Activated gamma-delta T cell (primary cell): Measurements from ENCODE around the gene MAST2.
"Not testable (repeated sequence)": the region's sequence is repeated elsewhere in the genome, so short reads cannot be mapped to it uniquely, and the experiment has no call there.

Experiments used
- DNase-seq: peaks from one replicate; lab custom pipeline; 2025; lab: John Stamatoyannopoulos, UW

Gene MAST2

GRCh38 chr1:45894331-45894730 lies 90.9 kb downstream of the MAST2 start:
- no peak for DNase-seq

DNA sequence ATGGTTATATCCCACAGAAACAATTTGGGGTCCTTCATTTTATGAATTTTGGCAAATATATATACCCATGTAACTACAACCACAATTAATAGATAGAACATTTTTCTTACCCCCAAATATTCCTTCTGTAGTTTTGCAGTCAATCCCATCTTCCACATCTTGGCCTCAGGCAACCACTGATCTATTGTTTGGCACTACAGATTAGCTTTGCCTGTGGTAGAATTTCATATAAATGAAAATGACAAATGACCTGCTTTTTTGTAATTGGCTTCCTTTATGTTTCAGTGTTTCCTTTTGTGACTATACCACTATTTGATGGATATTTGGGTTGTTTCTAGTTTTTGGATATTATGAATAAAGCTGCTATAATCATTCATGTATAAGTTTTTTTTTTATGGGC lies 91.5 kb downstream of the MAST2 start:
- DNase-seq: no peak

DNA sequence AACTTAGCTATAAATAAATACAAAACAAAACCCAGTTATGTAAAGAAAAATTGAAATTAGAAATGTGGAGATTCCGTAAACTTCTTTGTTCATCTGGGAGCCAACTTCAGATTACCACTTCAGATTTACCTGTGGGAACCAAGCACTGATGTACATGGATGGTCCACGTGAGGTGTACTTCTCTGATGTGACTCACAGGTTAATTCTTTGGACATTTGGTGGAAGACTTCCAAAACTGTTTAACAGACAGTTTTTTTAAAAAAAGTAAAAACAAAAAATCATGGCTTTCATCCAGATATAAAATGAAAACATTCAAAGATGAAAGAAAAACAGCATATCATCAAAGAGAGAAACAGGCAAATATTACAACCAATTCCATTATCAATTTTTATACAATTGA lies 92.0 kb downstream of the MAST2 start:
- no peak for DNase-seq

- no peak for DNase-seq
Observed at GRCh38 chr1:45906883-45907282, 103.5 kb downstream of the MAST2 start.

DNA sequence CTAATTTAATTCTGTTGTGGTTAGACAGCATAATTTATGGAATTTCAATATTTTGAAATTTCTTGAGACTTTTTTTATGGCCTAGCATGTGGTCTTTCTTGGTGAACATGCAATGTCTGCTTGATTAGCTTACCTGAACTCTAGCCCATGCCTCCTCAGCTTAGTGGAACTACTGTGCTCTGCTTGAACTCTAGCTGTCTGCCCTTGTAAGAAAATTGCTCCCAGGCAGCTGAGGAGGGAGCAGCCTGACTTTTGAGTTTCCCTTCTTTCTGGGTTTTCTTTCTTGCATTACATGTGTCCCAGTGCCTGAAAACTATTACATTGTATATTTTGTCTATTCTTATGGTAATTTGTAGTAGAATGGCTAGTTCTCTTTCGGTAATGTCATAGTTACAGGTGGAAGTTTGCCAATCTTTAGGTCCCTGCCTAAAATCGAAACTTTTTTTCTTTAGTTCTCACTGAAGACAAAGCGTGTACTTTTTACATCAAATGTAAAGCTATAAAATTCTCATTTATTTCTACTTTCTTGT lies 105.3 kb downstream of the MAST2 start:
- no peak for DNase-seq

DNA sequence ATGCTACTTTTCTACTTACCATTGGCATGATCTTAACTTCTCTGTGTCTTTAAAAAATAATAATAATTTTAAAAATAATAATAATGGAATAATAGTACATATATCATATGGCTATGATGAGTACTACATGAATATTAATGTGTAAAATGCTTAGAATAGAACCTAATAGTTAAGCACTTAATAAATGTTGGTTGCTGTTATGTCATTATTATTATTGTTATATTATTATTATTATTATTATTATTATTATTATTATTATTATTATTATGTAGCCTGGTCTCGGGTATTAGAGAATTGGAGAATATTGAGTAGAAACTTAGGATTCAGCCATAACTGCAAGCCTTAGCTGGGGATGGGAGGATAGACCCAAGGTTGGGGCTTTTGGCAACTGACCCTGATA lies 108.2 kb downstream of the MAST2 start:
- DNase-seq: no peak

DNA sequence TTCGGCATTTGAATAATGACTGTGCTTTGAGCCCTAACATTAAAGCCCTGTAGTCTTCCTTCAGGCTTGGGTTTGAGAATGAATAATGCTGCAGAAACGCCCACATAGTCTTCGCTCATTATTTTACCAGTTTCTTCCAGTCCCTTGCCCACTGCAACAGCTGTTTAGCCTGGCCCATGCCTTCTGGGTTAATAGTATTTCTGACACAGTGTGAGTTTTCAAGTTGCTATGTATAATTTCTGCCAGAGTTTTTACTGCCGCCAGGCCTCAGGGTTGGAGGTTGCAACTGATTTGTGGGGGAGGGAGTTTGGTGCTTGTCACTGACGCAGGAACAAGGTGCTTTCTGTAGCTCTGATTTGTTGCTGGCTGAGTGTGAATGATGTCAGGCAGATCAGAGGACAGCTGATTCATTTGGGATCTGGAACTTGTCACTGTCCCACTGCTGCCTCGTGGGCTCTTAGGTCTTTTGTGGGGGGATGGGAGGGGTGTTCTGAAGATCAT lies 109.8 kb downstream of the MAST2 start:
- no peak for DNase-seq

DNA sequence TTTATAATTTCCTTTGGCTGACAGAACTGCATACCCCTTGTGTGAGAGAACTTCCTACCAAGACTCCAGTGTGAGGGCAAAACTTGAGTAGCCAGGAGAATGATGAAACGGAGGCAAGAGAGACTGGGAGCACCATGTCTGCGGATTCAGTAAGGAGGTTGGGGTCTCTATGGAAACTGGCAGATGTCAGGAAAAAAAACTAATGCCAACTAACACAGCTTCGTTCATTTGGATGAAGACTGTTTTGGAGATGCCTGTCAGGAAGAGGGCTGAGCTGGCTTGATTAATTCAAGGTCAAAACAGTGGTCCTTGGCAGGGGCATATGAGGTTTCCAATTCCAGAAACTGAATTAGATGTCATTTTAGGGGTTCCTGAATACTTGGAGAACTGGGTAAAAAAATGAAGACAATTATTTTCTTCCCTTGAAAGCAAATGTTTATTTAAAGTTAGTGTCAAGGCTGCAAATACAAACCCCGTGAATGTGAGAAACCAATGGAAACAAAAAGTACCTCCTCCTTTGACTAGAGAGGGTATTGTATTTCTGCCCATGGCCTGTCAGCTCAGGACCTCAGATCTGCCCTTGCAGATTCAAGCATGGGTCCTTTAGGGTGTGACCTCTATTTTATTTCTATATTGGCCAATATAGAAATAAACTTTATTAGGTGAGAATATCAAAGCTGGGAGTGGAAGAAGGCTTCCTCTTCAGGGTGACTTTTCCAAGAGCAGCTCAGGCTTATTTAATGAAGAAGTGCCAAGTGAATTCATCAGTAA lies 110.5 kb downstream of the MAST2 start:
- no peak for DNase-seq

- no peak for DNase-seq
Observed at GRCh38 chr1:45914836-45915235, 111.4 kb downstream of the MAST2 start.

DNA sequence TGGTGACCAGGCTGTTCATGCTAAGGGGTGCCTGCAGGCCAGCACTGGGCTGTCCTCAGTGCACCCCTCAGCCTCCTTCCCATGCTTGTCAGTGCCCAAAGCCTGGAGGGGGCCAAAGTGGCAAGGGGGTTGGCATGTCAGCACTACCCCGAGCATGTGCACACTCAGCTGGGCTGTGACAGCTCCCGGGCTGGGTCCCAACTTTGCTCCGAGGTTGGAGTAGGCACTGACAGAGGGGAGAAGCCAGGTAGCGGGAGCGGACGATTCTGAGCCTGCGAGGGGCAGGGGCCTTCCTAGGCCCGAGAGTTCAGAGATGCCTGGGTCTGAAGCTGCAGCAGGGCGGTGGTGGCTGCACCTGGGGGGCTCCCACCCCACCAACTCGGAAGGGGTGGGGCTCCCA lies 119.0 kb downstream of the MAST2 start:
- DNase-seq: no peak

DNA sequence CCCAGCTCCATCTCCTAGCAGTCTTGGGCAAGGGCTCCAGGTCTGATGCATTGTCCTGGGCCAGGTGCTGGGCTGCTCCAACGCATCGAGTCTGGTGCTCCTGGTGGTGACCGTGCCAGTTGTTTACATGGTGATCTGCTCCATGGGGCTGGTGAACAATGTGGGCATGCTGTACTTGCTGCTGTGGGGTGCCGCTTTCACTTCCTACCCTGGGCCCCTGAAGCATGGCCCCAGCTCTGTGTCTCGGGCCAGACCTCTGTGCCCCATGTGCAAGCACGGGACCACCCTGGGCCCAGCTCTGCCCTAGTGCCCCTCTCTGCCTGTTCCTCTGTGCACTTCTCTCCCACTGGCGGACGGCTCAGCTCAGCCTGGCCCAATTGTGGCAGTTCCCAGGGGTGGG lies 119.4 kb downstream of the MAST2 start:
- no peak for DNase-seq

DNA sequence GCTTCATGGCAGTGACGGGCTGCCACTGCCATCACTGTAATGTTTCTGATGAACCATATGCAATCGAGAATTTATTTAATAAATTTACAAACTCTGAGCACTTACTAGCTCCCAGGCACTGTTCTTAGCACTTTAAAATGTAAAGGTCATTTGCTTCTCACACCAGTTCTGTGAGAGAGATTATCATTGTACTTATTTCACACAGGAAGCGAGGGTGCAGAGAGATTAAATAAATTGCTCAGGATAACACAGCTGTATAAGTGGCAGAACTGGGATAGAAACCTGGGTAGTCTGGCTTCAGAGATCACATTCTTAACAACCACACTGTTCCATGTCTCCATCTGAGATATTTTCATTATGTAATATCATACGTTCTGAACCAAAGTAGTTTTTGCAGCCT lies 119.9 kb downstream of the MAST2 start:
- DNase-seq: no peak

GRCh38 chr1:45924736-45925135 lies 121.3 kb downstream of the MAST2 start:
- no peak for DNase-seq

DNA sequence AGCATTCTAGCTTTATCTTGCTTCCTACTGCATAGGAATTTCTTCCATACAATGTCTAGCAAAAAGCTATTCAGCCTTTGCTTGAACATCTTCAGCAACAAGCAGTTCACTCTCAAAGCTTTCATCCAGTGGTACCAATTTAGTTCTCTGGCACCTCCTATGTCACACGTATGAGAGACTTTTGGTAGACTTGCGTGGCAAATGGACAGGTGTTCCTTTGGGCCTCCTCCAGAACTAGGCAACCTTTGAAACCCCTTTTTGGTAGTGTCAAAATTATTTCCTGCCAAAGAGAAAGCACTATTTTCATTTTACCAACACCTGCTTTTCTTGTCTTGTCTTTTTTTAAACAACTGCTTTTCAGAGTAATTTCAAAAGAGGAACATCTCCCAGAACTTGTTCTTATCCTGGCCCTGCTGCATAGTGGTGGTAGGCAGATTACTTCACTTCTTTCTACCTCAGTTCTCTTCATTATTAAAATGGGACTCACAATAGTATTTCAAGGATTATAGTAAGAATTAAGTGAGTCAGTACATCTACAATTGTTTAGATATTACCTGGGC lies 122.4 kb downstream of the MAST2 start:
- no peak for DNase-seq

DNA sequence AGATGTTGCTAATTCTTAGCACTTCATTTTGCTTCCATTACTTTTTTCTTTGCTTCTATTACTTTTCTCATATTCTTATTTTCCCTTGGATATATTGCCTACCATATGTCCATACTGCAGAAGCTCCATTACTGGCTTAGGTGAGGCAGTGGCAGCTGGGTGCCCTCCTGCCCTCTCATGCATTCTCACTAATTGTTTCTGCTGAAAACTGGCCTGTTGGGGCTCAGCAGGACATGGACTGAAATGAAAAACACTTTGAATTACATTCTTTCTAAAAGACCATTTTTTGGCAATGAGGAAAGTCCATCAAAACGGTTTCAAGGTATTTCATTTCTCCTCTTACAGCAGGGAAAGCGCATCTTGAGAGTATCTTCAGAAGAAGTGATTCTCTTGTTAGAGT lies 122.9 kb downstream of the MAST2 start:
- no peak for DNase-seq

- not testable (repeated sequence) for DNase-seq
Observed at GRCh38 chr1:45927231-45927915, 124.0 kb downstream of the MAST2 start.

GRCh38 chr1:45928486-45929205 lies 125.2 kb downstream of the MAST2 start:
- DNase-seq: no peak

GRCh38 chr1:45929257-45929687 lies 125.9 kb downstream of the MAST2 start:
- DNase-seq: no peak

DNA sequence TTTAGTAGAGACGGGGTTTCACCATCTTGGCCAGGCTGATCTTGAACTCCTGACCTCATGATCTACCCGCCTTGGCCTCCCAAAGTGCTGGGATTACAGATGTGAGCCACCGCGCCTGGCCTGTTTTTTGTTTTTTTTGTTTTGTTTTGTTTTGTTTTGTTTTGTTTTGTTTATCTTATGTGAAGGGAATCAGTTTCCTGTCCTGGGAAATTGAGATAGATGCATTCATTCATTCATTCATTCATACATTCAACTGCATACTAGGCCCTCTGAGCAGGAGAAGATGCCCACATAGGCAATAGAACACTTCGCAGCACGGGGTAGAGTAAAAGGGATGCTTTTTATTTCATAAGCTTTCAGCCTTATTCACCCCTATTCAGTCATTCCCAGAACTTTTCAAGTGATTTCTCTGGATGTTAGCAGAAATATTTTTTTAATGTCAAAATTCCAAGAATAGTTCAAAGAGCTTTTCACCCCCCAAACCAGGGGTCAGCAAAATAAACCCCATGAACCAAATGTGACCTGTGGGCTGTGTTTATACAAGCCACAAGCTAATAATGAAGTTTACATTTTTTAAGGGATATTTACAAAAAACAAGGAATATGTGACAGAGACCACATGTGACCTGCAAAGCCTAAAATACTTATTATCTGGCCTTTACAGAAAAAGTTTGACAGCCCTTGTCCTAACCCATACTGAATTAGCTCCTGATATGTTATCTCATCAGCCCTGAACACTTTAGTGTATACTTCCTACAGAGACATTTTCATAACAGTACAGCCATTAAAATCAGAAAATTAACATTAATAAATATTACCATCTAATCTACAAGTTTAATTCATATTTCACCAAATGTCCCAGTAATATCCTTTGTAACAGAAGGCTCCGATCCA lies 127.1 kb downstream of the MAST2 start:
- DNase-seq: no peak

DNA sequence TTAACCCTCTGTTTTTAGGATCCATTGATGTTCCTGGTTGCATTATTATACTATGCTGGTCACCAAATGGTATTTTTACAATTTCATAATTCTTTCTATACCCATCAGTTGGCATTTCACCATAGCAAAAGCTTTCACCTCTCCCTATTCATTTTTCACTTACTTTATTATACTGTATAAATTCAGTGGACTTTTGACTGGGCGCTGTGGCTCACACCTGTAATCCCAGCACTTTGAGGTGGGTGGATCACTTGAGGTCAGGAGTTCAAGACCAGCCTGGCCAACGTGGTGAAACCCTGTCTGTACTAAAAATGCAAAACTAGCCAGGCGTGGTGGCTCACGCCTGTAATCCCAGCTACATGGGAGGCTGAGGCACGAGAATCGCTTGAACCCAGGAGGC lies 128.8 kb downstream of the MAST2 start:
- DNase-seq: not testable (repeated sequence)

GRCh38 chr1:45934947-45935346 lies 131.5 kb downstream of the MAST2 start:
- DNase-seq: no peak
